ENCODE measurements around the gene CCT6B. TPM values are rescaled to one million over a fixed set of nuclear protein-coding genes. Genes with fewer than 3 reads are reported as not detected.
A peak's percentile ranks its signal among the peaks of the same experiment; 100 is the strongest.

CCT6B gene
- polyA plus RNA-seq, 2 of the 4 experiments (the other 2 are of a cell fraction): 0.77 to 3.1 TPM

DNA sequence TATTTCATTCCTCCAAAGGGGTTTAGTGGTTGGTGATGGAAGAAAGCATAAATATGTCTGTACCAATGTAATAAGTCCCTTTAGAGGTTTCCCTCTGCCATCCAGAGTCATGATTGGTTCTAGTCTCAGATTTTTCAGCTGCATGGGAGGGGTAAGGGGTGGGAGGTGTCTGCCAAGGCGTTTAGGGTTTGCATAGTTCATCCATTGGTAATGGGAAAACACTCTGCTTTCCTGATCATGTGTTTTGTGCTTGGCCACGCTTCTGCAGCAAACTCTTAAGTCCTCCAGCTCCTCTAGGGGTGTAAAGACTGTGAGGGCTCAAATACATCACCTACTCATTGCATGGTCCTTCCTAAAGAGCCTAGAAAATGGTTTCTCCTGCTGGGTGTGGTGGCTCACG is 48.8 kb upstream of the CCT6B start:
- H3K4me1 ChIP-seq: no peaks in the 10 kb centered on the region
- ATAC-seq: no peak
- WGBS (ENCODE audit: missing lambda C conversion rate): 78% methylated on average over 3 of the region's 3 CpGs
- ChIA-PET POLR2A (no interaction called here), CTCF (interaction anchor here (0.7 to 6.7 kb wide), 8 partner anchors 11 to 110 kb away, joined by 3 to 62 read pairs (median 4); no protein-coding TSS in a partner anchor)
- no peaks in the 10 kb centered on the region for H3K9me3 ChIP-seq
- no peak for DNase-seq (ENCODE audit: low read depth in 1 of 2, low spot score in 1 of 2)
- no peak for TF ChIP-seq FOSL2 (IDR thresholded peaks at IDR 0.05)
- TF ChIP-seq FOSL2 (CRISPR knock-in tag; IDR thresholded peaks at IDR 0.05): no peak
- no peak for TF ChIP-seq JUNB (IDR thresholded peaks at IDR 0.05)
- no peak for TF ChIP-seq RARB (CRISPR knock-in tag; IDR thresholded peaks at IDR 0.05)
- TF ChIP-seq, protein P1, sequence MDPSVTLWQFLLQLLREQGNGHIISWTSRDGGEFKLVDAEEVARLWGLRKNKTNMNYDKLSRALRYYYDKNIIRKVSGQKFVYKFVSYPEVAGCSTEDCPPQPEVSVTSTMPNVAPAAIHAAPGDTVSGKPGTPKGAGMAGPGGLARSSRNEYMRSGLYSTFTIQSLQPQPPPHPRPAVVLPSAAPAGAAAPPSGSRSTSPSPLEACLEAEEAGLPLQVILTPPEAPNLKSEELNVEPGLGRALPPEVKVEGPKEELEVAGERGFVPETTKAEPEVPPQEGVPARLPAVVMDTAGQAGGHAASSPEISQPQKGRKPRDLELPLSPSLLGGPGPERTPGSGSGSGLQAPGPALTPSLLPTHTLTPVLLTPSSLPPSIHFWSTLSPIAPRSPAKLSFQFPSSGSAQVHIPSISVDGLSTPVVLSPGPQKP (IDR thresholded peaks at IDR 0.05; ENCODE audit: low read depth, low read length): no peak
- TF ChIP-seq KDM1A (IDR thresholded peaks at IDR 0.05; ENCODE audit: low read depth): no peak
- TF ChIP-seq TFCP2L1 (CRISPR knock-in tag; IDR thresholded peaks at IDR 0.05): no peak
- no peak for TF ChIP-seq RAD21 (conservative IDR thresholded peaks at IDR 0.05 in 1 of 2, IDR thresholded peaks at IDR 0.05 in 1 of 2)
- TF ChIP-seq, protein P2, sequence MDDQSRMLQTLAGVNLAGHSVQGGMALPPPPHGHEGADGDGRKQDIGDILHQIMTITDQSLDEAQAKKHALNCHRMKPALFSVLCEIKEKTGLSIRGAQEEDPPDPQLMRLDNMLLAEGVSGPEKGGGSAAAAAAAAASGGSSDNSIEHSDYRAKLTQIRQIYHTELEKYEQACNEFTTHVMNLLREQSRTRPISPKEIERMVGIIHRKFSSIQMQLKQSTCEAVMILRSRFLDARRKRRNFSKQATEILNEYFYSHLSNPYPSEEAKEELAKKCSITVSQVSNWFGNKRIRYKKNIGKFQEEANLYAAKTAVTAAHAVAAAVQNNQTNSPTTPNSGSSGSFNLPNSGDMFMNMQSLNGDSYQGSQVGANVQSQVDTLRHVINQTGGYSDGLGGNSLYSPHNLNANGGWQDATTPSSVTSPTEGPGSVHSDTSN (IDR thresholded peaks at IDR 0.05): no peak
- no peak for TF ChIP-seq BCL3 (IDR thresholded peaks at IDR 0.05)
- TF ChIP-seq, protein P3, sequence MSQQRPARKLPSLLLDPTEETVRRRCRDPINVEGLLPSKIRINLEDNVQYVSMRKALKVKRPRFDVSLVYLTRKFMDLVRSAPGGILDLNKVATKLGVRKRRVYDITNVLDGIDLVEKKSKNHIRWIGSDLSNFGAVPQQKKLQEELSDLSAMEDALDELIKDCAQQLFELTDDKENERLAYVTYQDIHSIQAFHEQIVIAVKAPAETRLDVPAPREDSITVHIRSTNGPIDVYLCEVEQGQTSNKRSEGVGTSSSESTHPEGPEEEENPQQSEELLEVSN (IDR thresholded peaks at IDR 0.05; ENCODE audit: borderline replicate concordance, low read depth): no peak
- TF ChIP-seq CTCF (IDR thresholded peaks at IDR 0.05): no peak
- TF ChIP-seq EP300 (IDR thresholded peaks at IDR 0.05): no peak
- FAIRE-seq: no peak
- H3K4me3 ChIP-seq: no peak overlapping the region
- H3K27ac ChIP-seq: no peak overlapping the region
- H3K4me2 ChIP-seq: no peak overlapping the region

DNA sequence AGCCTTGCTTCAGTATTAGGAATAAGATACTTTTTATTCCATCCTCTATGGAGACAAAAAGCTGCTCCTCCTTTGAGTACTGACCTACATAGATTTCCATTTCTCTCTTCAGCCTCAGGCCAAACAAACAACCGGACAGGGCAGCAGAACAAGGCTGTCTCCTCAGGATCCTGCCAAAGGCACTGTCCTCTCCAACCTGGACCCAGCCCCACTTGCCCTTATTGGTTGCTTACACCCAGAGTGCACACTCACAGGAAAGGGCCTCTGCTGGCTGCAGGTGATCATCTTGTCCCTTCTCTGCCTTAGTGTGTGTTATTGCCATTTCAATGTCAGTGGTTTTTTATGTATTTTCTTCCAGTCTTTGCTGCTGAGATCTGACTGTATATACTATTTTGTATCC is 45.7 kb upstream of the CCT6B start:
- 85% methylated on average over 1 of the region's 1 CpG for WGBS (ENCODE audit: missing lambda C conversion rate)

GRCh38 chr17:35006345-35006744 is 45.1 kb upstream of the CCT6B start:
- H3K9me3 ChIP-seq: no peaks in the 10 kb centered on the region
- no peak overlapping the region for H3K27ac ChIP-seq
- no peak for ATAC-seq
- H3K4me1 ChIP-seq: 0 out of 3 replicates have a peak, but pooled peaks cover under 1% of the 10 kb centered on the region
- no peak for FAIRE-seq
- POLR2A ChIA-PET: no interaction called here
- H3K4me2 ChIP-seq: no peak overlapping the region
- DNase-seq (ENCODE audit: low read depth in 1 of 2, low spot score in 1 of 2): no peak
- CTCF ChIA-PET: interaction anchor here (0.7 to 3.6 kb wide), 5 partner anchors 13 to 113 kb away, joined by 3 to 17 read pairs (median 3); partner anchors contain the start of gene RAD51D
- WGBS (ENCODE audit: missing lambda C conversion rate): 84% methylated on average over 4 of the region's 4 CpGs
- H3K4me3 ChIP-seq: no peak overlapping the region
- TF ChIP-seq, protein P3 (IDR thresholded peaks at IDR 0.05; ENCODE audit: borderline replicate concordance, low read depth): no peak
- TF ChIP-seq ZC3H11A (IDR thresholded peaks at IDR 0.05): no peak
- TF ChIP-seq CHD2 (IDR thresholded peaks at IDR 0.05; ENCODE audit: low read length, partially characterized antibody): no peak
- TF ChIP-seq CTCF (IDR thresholded peaks at IDR 0.05): no peak
- TF ChIP-seq HOXB5 (CRISPR knock-in tag; IDR thresholded peaks at IDR 0.05): no peak
- TF ChIP-seq GATA3 (IDR thresholded peaks at IDR 0.05; ENCODE audit: borderline replicate concordance): no peak
- no peak for TF ChIP-seq BHLHE40 (IDR thresholded peaks at IDR 0.05; ENCODE audit: low read depth, low read length)
- no peak for TF ChIP-seq HEYL (CRISPR knock-in tag; IDR thresholded peaks at IDR 0.05)
- no peak for TF ChIP-seq CBX2 (IDR thresholded peaks at IDR 0.05; ENCODE audit: borderline replicate concordance, low read depth)
- TF ChIP-seq FOXS1 (CRISPR knock-in tag; IDR thresholded peaks at IDR 0.05): no peak
- no peak for TF ChIP-seq SMC3 (IDR thresholded peaks at IDR 0.05)
- no peak for TF ChIP-seq ZNF302 (CRISPR knock-in tag; IDR thresholded peaks at IDR 0.05)

More for the DNA sequence above, 45.7 kb upstream of the CCT6B start:
- ATAC-seq: peak in 1 of 2 experiments; percentile 6; a peak in 2 of 6 replicates
- Histone ChIP-seq H3K4me2 (no peak overlapping the region), H3K9me3 (no peaks in the 10 kb centered on the region), H3K4me3 (no peak overlapping the region), H3K27ac (no peak overlapping the region), H3K4me1 (no peaks in the 10 kb centered on the region)
- TF ChIP-seq POLR2A (IDR thresholded peaks at IDR 0.05; ENCODE audit: low read length): no peak
- no peak for TF ChIP-seq TFCP2L1 (CRISPR knock-in tag; IDR thresholded peaks at IDR 0.05)
- no peak for TF ChIP-seq CEBPB (IDR thresholded peaks at IDR 0.05)
- ChIA-PET CTCF (interaction anchor here (1.0 to 6.7 kb wide), 4 partner anchors 8 to 112 kb away, joined by 3 to 62 read pairs (median 18); partner anchors contain the start of gene RAD51D), POLR2A (no interaction called here)
- no peak for DNase-seq (ENCODE audit: low read depth in 1 of 2, low spot score in 1 of 2)
- no peak for FAIRE-seq

All from A549 (cell line).